Hepatocyte (in vitro differentiated cells): ENCODE measurements around the gene EIF4B. TPM values are rescaled to one million over a fixed set of nuclear protein-coding genes. Genes with fewer than 3 reads are reported as not detected.

ENCODE experiments used
- DNase-seq: peaks from one replicate; pipeline ENCODE4 v3.0.0-alpha.2; 2016; ENCODE audit warnings: low spot score
- H2AFZ ChIP-seq: fragments of 200-600 bp; sonication (generic); 2 replicates; pipeline ENCODE4 v1.6.0; 2016; ENCODE audit warnings: antibody characterized with exemption, mild to moderate bottlenecking
- H3K27ac ChIP-seq: fragments of 200-600 bp; sonication (generic); 2 replicates; pipeline ENCODE4 v1.5.1; 2016; ENCODE audit warnings: mild to moderate bottlenecking
- H3K27me3 ChIP-seq: fragments of 200-600 bp; sonication (generic); 2 replicates; pipeline ENCODE4 v1.6.1; 2016
- H3K36me3 ChIP-seq: fragments of 200-600 bp; sonication (generic); replicated peaks from 2 replicates; pipeline ENCODE4 v1.5.1; 2016; ENCODE audit warnings: low read depth; ENCODE audit not compliant: insufficient read depth
- H3K4me1 ChIP-seq: fragments of 200-600 bp; sonication (generic); 2 replicates; pipeline ENCODE4 v1.5.1; 2016; ENCODE audit warnings: mild to moderate bottlenecking, moderate library complexity; ENCODE audit not compliant: insufficient read depth
- H3K4me2 ChIP-seq: fragments of 200-600 bp; sonication (generic); 2 replicates; pipeline ENCODE4 v1.6.0; 2016
- H3K4me3 ChIP-seq: fragments of 200-600 bp; sonication (generic); 2 replicates; pipeline ENCODE4 v1.5.1; 2016; ENCODE audit warnings: mild to moderate bottlenecking
- H3K79me2 ChIP-seq: fragments of 200-600 bp; sonication (generic); 2 replicates; pipeline ENCODE4 v1.6.0; 2017; ENCODE audit warnings: mild to moderate bottlenecking
- H3K9me2 ChIP-seq: fragments of 200-600 bp; sonication (generic); replicated peaks from 2 replicates; pipeline ENCODE4 v1.6.0; 2017; ENCODE audit warnings: mild to moderate bottlenecking; ENCODE audit not compliant: insufficient read depth
- H3K9me3 ChIP-seq: fragments of 200-600 bp; sonication (generic); 2 replicates; pipeline ENCODE4 v1.5.1; 2016; ENCODE audit warnings: low read depth, mild to moderate bottlenecking
- H4K20me1 ChIP-seq: fragments of 200-600 bp; sonication (generic); 2 replicates; pipeline ENCODE4 v1.6.0; 2016; ENCODE audit warnings: mild to moderate bottlenecking; ENCODE audit not compliant: insufficient read depth, poor library complexity, severe bottlenecking
- EZH2 ChIP-seq: fragments of 200-600 bp; sonication (generic); IDR thresholded peaks from 2 replicates; pipeline ENCODE4 v1.6.1; 2016; ENCODE audit warnings: antibody characterized with exemption, mild to moderate bottlenecking, borderline replicate concordance
- EZH2phosphoT487 ChIP-seq: fragments of 200-600 bp; sonication (generic); IDR thresholded peaks from one replicate; pipeline ENCODE4 v1.6.1; 2018; ENCODE audit warnings: antibody characterized with exemption, mild to moderate bottlenecking, low read depth, moderate library complexity; ENCODE audit not compliant: unreplicated experiment, severe bottlenecking
- WGBS: methylation state at CpG from one replicate; pipeline ENCODE4 v1.1.6; 2016; ENCODE audit warnings: low lambda C conversion rate; ENCODE audit errors: missing lambda C conversion rate; 5-methylcytosine and 5-hydroxymethylcytosine counted together
- polyA plus RNA-seq: library from polyadenylated mRNA; unstranded; fragments of >200 nt; fragmentation: Nextera tagmentation; extraction: Ambion mirVana; gene quantifications from 2 replicates; pipeline ENCODE4 v1.2.1, GENCODE V29; 2016
- total RNA-seq: library from RNA; depleted of rRNA; stranded (reverse); fragments of >200 nt; gene quantifications from 2 replicates; pipeline ENCODE4 v1.2.3, GENCODE V29; 2014
- TF ChIP-seq, protein P1 (sequence below): fragments of 200-600 bp; sonication (generic); IDR thresholded peaks from 2 replicates; pipeline ENCODE4 v1.5.1; 2016; ENCODE audit warnings: antibody characterized with exemption, mild to moderate bottlenecking; ENCODE audit not compliant: poor library complexity

Gene EIF4B
- total and polyA plus RNA-seq, 2 experiments from 2014 or later: 53.5 to 435 TPM

GRCh38 chr12:53004178-53004577 lies 2.1 kb upstream of the EIF4B start:
- H4K20me1 ChIP-seq: peaks cover 23% of the 10 kb centered on the region
- peak overlapping the region; percentile 90 for H3K4me2 ChIP-seq
- no peaks in the 10 kb centered on the region for H3K36me3 ChIP-seq
- peaks cover 34% of the 10 kb centered on the region for H3K79me2 ChIP-seq
- H2AFZ ChIP-seq: peak overlapping the region; percentile 5
- no peak overlapping the region for H3K4me3 ChIP-seq
- no peaks in the 10 kb centered on the region for H3K9me2 ChIP-seq
- no peaks in the 10 kb centered on the region for H3K27me3 ChIP-seq
- H3K27ac ChIP-seq: peak overlapping the region; percentile 89
- TF ChIP-seq, protein P1, sequence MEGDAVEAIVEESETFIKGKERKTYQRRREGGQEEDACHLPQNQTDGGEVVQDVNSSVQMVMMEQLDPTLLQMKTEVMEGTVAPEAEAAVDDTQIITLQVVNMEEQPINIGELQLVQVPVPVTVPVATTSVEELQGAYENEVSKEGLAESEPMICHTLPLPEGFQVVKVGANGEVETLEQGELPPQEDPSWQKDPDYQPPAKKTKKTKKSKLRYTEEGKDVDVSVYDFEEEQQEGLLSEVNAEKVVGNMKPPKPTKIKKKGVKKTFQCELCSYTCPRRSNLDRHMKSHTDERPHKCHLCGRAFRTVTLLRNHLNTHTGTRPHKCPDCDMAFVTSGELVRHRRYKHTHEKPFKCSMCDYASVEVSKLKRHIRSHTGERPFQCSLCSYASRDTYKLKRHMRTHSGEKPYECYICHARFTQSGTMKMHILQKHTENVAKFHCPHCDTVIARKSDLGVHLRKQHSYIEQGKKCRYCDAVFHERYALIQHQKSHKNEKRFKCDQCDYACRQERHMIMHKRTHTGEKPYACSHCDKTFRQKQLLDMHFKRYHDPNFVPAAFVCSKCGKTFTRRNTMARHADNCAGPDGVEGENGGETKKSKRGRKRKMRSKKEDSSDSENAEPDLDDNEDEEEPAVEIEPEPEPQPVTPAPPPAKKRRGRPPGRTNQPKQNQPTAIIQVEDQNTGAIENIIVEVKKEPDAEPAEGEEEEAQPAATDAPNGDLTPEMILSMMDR: no peak
- TF ChIP-seq EZH2: no peak
- TF ChIP-seq EZH2phosphoT487: no peak
- 19% methylated on average over 5 of the region's 5 CpGs for WGBS
- DNase-seq: no peak
- H3K9me3 ChIP-seq: no peaks in the 10 kb centered on the region
- H3K4me1 ChIP-seq: peaks cover 22% of the 10 kb centered on the region

DNA sequence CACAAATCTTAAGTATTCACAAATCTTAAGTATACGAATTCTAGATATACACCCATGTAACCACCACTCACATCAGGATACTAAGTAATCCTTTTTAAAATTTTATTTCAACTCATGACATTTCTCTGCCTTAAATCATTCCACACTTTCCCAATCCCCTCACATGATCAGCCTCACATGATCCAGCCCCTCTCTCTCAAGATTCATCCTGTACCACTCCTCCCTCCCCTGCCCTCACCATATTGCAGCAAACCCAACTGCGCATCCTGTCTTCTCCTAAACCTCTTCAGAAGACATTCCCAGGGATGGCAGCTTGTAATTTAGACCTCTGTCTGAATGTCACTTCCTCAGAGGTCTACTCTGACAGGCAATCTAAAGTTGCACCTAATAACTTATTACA lies 1.7 kb upstream of the EIF4B start:
- peak overlapping the region; percentile 89 for H3K27ac ChIP-seq
- no peaks in the 10 kb centered on the region for H3K36me3 ChIP-seq
- H3K79me2 ChIP-seq: peaks cover 38% of the 10 kb centered on the region
- no peak overlapping the region for H3K4me3 ChIP-seq
- 59% methylated on average over 2 of the region's 2 CpGs for WGBS
- no peaks in the 10 kb centered on the region for H3K9me2 ChIP-seq
- TF ChIP-seq, protein P1: no peak
- TF ChIP-seq EZH2 (no peak), EZH2phosphoT487 (no peak)
- H3K4me1 ChIP-seq: peaks cover 26% of the 10 kb centered on the region
- H2AFZ ChIP-seq: peak overlapping the region; percentile 5
- H3K27me3 ChIP-seq: no peaks in the 10 kb centered on the region
- H4K20me1 ChIP-seq: peaks cover 27% of the 10 kb centered on the region
- DNase-seq: peak; percentile 39
- H3K4me2 ChIP-seq: peak overlapping the region; percentile 90
- no peaks in the 10 kb centered on the region for H3K9me3 ChIP-seq

GRCh38 chr12:53005215-53005985 lies 856 bp upstream of the EIF4B start:
- 12% methylated on average over 28 of the region's 28 CpGs for WGBS
- DNase-seq: peak; percentile 23

More at GRCh38 chr12:53005215-53005985, 856 bp upstream of the EIF4B start:
- Histone ChIP-seq H3K36me3 (no peaks in the 10 kb centered on the region), H3K4me1 (peaks cover 34% of the 10 kb centered on the region), H4K20me1 (peaks cover 35% of the 10 kb centered on the region), H3K4me3 (peak overlapping the region; percentile 25), H3K79me2 (peaks cover 46% of the 10 kb centered on the region), H3K4me2 (peak overlapping the region; percentile 90), H3K27ac (peak overlapping the region; percentile 89), H3K9me2 (no peaks in the 10 kb centered on the region), H2AFZ (peak overlapping the region; percentile 17), H3K27me3 (no peaks in the 10 kb centered on the region), H3K9me3 (no peaks in the 10 kb centered on the region)
- TF ChIP-seq, protein P1: no peak
- no peak for TF ChIP-seq EZH2
- no peak for TF ChIP-seq EZH2phosphoT487
